ENCODE measurements around the gene LRRK1. TPM values are rescaled to one million over a fixed set of nuclear protein-coding genes. Genes with fewer than 3 reads are reported as not detected.

Gene LRRK1
- total RNA-seq, 1 donor: 5.5 TPM

GRCh38 chr15:101053261-101053660, 134.1 kb downstream of the LRRK1 start:
- Histone ChIP-seq H3K9me3 (ENCODE audit: low read depth, low read length) (no peaks in the 10 kb centered on the region), H3K27me3 (ENCODE audit: insufficient read depth, low read length) (no peaks in the 10 kb centered on the region), H3K4me1 (ENCODE audit: insufficient read depth, low read length) (no peaks in the 10 kb centered on the region), H3K4me3 (ENCODE audit: low read length) (no peak overlapping the region)

GRCh38 chr15:101054116-101054515, 135.0 kb downstream of the LRRK1 start:
- Histone ChIP-seq H3K27me3 (ENCODE audit: insufficient read depth, low read length) (no peaks in the 10 kb centered on the region), H3K4me1 (ENCODE audit: insufficient read depth, low read length) (no peaks in the 10 kb centered on the region), H3K4me3 (ENCODE audit: low read length) (no peak overlapping the region), H3K9me3 (ENCODE audit: low read depth, low read length) (no peaks in the 10 kb centered on the region)

GRCh38 chr15:101054991-101055390, 135.8 kb downstream of the LRRK1 start:
- Histone ChIP-seq H3K9me3 (ENCODE audit: low read depth, low read length) (no peaks in the 10 kb centered on the region), H3K4me3 (ENCODE audit: low read length) (no peak overlapping the region), H3K27me3 (ENCODE audit: insufficient read depth, low read length) (no peaks in the 10 kb centered on the region), H3K4me1 (ENCODE audit: insufficient read depth, low read length) (no peaks in the 10 kb centered on the region)

GRCh38 chr15:101055411-101055810, 136.3 kb downstream of the LRRK1 start:
- no peak overlapping the region for H3K4me3 ChIP-seq (ENCODE audit: low read length)
- H3K27me3 ChIP-seq (ENCODE audit: insufficient read depth, low read length): no peaks in the 10 kb centered on the region
- H3K4me1 ChIP-seq (ENCODE audit: insufficient read depth, low read length): no peaks in the 10 kb centered on the region
- no peaks in the 10 kb centered on the region for H3K9me3 ChIP-seq (ENCODE audit: low read depth, low read length)

- no peaks in the 10 kb centered on the region for H3K27me3 ChIP-seq (ENCODE audit: insufficient read depth, low read length)
- H3K4me3 ChIP-seq (ENCODE audit: low read length): no peak overlapping the region
- H3K4me1 ChIP-seq (ENCODE audit: insufficient read depth, low read length): no peaks in the 10 kb centered on the region
- no peaks in the 10 kb centered on the region for H3K9me3 ChIP-seq (ENCODE audit: low read depth, low read length)
Observed at GRCh38 chr15:101056366-101057334, 137.5 kb downstream of the LRRK1 start.

- H3K4me3 ChIP-seq (ENCODE audit: low read length): no peak overlapping the region
Observed at GRCh38 chr15:101057841-101058407, 138.8 kb downstream of the LRRK1 start.

GRCh38 chr15:101058735-101059134, 139.6 kb downstream of the LRRK1 start:
- Histone ChIP-seq H3K9me3 (ENCODE audit: low read depth, low read length) (no peaks in the 10 kb centered on the region), H3K4me3 (ENCODE audit: low read length) (no peak overlapping the region), H3K4me1 (ENCODE audit: insufficient read depth, low read length) (no peaks in the 10 kb centered on the region), H3K27me3 (ENCODE audit: insufficient read depth, low read length) (no peaks in the 10 kb centered on the region)

More at GRCh38 chr15:101057841-101058407, 138.8 kb downstream of the LRRK1 start:
- Histone ChIP-seq H3K9me3 (ENCODE audit: low read depth, low read length) (no peaks in the 10 kb centered on the region), H3K4me1 (ENCODE audit: insufficient read depth, low read length) (no peaks in the 10 kb centered on the region), H3K27me3 (ENCODE audit: insufficient read depth, low read length) (no peaks in the 10 kb centered on the region)

- H3K4me1 ChIP-seq (ENCODE audit: insufficient read depth, low read length): no peaks in the 10 kb centered on the region
- no peak overlapping the region for H3K4me3 ChIP-seq (ENCODE audit: low read length)
- no peaks in the 10 kb centered on the region for H3K9me3 ChIP-seq (ENCODE audit: low read depth, low read length)
- no peaks in the 10 kb centered on the region for H3K27me3 ChIP-seq (ENCODE audit: insufficient read depth, low read length)
Observed at GRCh38 chr15:101059381-101060341, 140.5 kb downstream of the LRRK1 start.

- Histone ChIP-seq H3K9me3 (ENCODE audit: low read depth, low read length) (no peaks in the 10 kb centered on the region), H3K27me3 (ENCODE audit: insufficient read depth, low read length) (no peaks in the 10 kb centered on the region), H3K4me1 (ENCODE audit: insufficient read depth, low read length) (no peaks in the 10 kb centered on the region), H3K4me3 (ENCODE audit: low read length) (no peak overlapping the region)
Observed at GRCh38 chr15:101060576-101061551, 141.7 kb downstream of the LRRK1 start.

GRCh38 chr15:101062063-101062462, 142.9 kb downstream of the LRRK1 start:
- no peak overlapping the region for H3K4me3 ChIP-seq (ENCODE audit: low read length)
- no peaks in the 10 kb centered on the region for H3K4me1 ChIP-seq (ENCODE audit: insufficient read depth, low read length)

GRCh38 chr15:101062471-101063171, 143.5 kb downstream of the LRRK1 start:
- Histone ChIP-seq H3K4me3 (ENCODE audit: low read length) (no peak overlapping the region), H3K4me1 (ENCODE audit: insufficient read depth, low read length) (no peaks in the 10 kb centered on the region), H3K9me3 (ENCODE audit: low read depth, low read length) (no peaks in the 10 kb centered on the region), H3K27me3 (ENCODE audit: insufficient read depth, low read length) (no peaks in the 10 kb centered on the region)

More at GRCh38 chr15:101062063-101062462, 142.9 kb downstream of the LRRK1 start:
- H3K27me3 ChIP-seq (ENCODE audit: insufficient read depth, low read length): no peaks in the 10 kb centered on the region
- no peaks in the 10 kb centered on the region for H3K9me3 ChIP-seq (ENCODE audit: low read depth, low read length)

- H3K9me3 ChIP-seq (ENCODE audit: low read depth, low read length): no peaks in the 10 kb centered on the region
- H3K4me3 ChIP-seq (ENCODE audit: low read length): no peak overlapping the region
- no peaks in the 10 kb centered on the region for H3K4me1 ChIP-seq (ENCODE audit: insufficient read depth, low read length)
- H3K27me3 ChIP-seq (ENCODE audit: insufficient read depth, low read length): no peaks in the 10 kb centered on the region
Observed at GRCh38 chr15:101063212-101063611, 144.1 kb downstream of the LRRK1 start.
